ENCODE measurements around the gene IGLL5.

IGLL5 gene

GRCh38 chr22:22887621-22888503, at the start of gene IGLL5:
IGLL5 (plus strand) TSS chr22:22887816; CDS start chr22:22888054, 238 bp downstream.
- no peak for DNase-seq (ENCODE audit: low read depth)
- no peak for TF ChIP-seq CTCF (IDR thresholded peaks at IDR 0.05; ENCODE audit: control insufficient read depth, extremely low read depth, insufficient read depth)
- H3K4me3 ChIP-seq (ENCODE audit: low read depth, low read length): no peak within 1 kb of the TSS

GRCh38 chr22:22838148-22838786, 49.3 kb upstream of the IGLL5 start:
- no peak for DNase-seq (ENCODE audit: low read depth)
- TF ChIP-seq CTCF (IDR thresholded peaks at IDR 0.05; ENCODE audit: control insufficient read depth, extremely low read depth, insufficient read depth): no peak
- no peak overlapping the region for H3K4me3 ChIP-seq (ENCODE audit: low read depth, low read length)

GRCh38 chr22:22839570-22840314, 47.9 kb upstream of the IGLL5 start:
- no peak for DNase-seq (ENCODE audit: low read depth)
- TF ChIP-seq CTCF (IDR thresholded peaks at IDR 0.05; ENCODE audit: control insufficient read depth, extremely low read depth, insufficient read depth): no peak
- H3K4me3 ChIP-seq (ENCODE audit: low read depth, low read length): no peak overlapping the region

- no peak for TF ChIP-seq CTCF (IDR thresholded peaks at IDR 0.05; ENCODE audit: control insufficient read depth, extremely low read depth, insufficient read depth)
- DNase-seq (ENCODE audit: low read depth): no peak
Measured at GRCh38 chr22:22840780-22841179, 46.8 kb upstream of the IGLL5 start.

GRCh38 chr22:22841598-22841997, 46.0 kb upstream of the IGLL5 start:
- H3K4me3 ChIP-seq (ENCODE audit: low read depth, low read length): no peak overlapping the region
- no peak for DNase-seq (ENCODE audit: low read depth)
- no peak for TF ChIP-seq CTCF (IDR thresholded peaks at IDR 0.05; ENCODE audit: control insufficient read depth, extremely low read depth, insufficient read depth)

More at GRCh38 chr22:22840780-22841179, 46.8 kb upstream of the IGLL5 start:
- H3K4me3 ChIP-seq (ENCODE audit: low read depth, low read length): no peak overlapping the region

GRCh38 chr22:22842085-22842484, 45.5 kb upstream of the IGLL5 start:
- DNase-seq (ENCODE audit: low read depth): no peak
- H3K4me3 ChIP-seq (ENCODE audit: low read depth, low read length): no peak overlapping the region
- TF ChIP-seq CTCF (IDR thresholded peaks at IDR 0.05; ENCODE audit: control insufficient read depth, extremely low read depth, insufficient read depth): no peak
